GM21515 (cell line): ENCODE measurements around the gene WFDC6.
"Not testable (repeated sequence)": the region's sequence is repeated elsewhere in the genome, so short reads cannot be mapped to it uniquely, and the experiment has no call there.

Experiments
- ATAC-seq: cut with Tn5 transposase; IDR thresholded peaks from one replicate; pipeline ENCODE4 v1.9.1; 2021; ENCODE audit not compliant: unreplicated experiment

The WFDC6 gene

GRCh38 chr20:45539382-45539781, at the start of gene WFDC6:
Gene WFDC6, minus strand, starts transcription at chr20:45539482. Its CDS starts 75 bp downstream, at chr20:45539407.
- ATAC-seq: no peak

- no peak for ATAC-seq
Observed at GRCh38 chr20:45588800-45589199, 49.5 kb upstream of the WFDC6 start.

GRCh38 chr20:45585986-45586385, 46.7 kb upstream of the WFDC6 start:
- not testable (repeated sequence) for ATAC-seq

- ATAC-seq: not testable (repeated sequence)
Observed at GRCh38 chr20:45584294-45584693, 45.0 kb upstream of the WFDC6 start.

GRCh38 chr20:45583502-45583901, 44.2 kb upstream of the WFDC6 start:
- no peak for ATAC-seq

- ATAC-seq: no peak
Observed at GRCh38 chr20:45581702-45582101, 42.4 kb upstream of the WFDC6 start.

GRCh38 chr20:45579184-45579583, 39.9 kb upstream of the WFDC6 start, which contains the start of gene WFDC8:
Gene WFDC8, minus strand, starts transcription at chr20:45579284. Its CDS starts 37 bp downstream, at chr20:45579247.
- no peak for ATAC-seq

GRCh38 chr20:45578231-45578630, 38.9 kb upstream of the WFDC6 start:
- ATAC-seq: no peak

- ATAC-seq: no peak
Observed at GRCh38 chr20:45576995-45577394, 37.7 kb upstream of the WFDC6 start.

GRCh38 chr20:45575931-45576330, 36.6 kb upstream of the WFDC6 start:
- ATAC-seq: no peak

- ATAC-seq: not testable (repeated sequence)
Observed at GRCh38 chr20:45569650-45570049, 30.4 kb upstream of the WFDC6 start.

- no peak for ATAC-seq
Observed at GRCh38 chr20:45564760-45565276, 25.5 kb upstream of the WFDC6 start.

- ATAC-seq: no peak
Observed at GRCh38 chr20:45555198-45555597, 15.9 kb upstream of the WFDC6 start.

- ATAC-seq: no peak
Observed at GRCh38 chr20:45552456-45552855, 13.2 kb upstream of the WFDC6 start.

GRCh38 chr20:45550765-45551164, 11.5 kb upstream of the WFDC6 start:
- no peak for ATAC-seq

GRCh38 chr20:45548410-45548809, 9.1 kb upstream of the WFDC6 start:
- no peak for ATAC-seq

- ATAC-seq: no peak
Observed at GRCh38 chr20:45547206-45547770, 8.0 kb upstream of the WFDC6 start, which contains the start of gene EPPIN. Gene EPPIN, minus strand, starts transcription at chr20:45547401. Its CDS starts 44 bp downstream, at chr20:45547357.

- ATAC-seq: no peak
Observed at GRCh38 chr20:45545754-45546453, 6.6 kb upstream of the WFDC6 start.

- no peak for ATAC-seq
Observed at GRCh38 chr20:45545351-45545750, 6.1 kb upstream of the WFDC6 start.

GRCh38 chr20:45538209-45538799, 978 bp downstream of the WFDC6 start:
- no peak for ATAC-seq

- no peak for ATAC-seq
Observed at GRCh38 chr20:45527294-45527693, 12.0 kb downstream of the WFDC6 start.

- ATAC-seq: no peak
Observed at GRCh38 chr20:45523821-45524220, 15.5 kb downstream of the WFDC6 start.
